Chondrocyte (in vitro differentiated cells): ENCODE data around the gene PPP1CB. TPM values are rescaled to one million over a fixed set of nuclear protein-coding genes. Genes with fewer than 3 reads are reported as not detected.
A peak's percentile ranks its signal among the peaks of the same experiment; 100 is the strongest.

Experiments
- DNase-seq: peaks from one replicate; pipeline ENCODE4 v3.0.0; 2021; ENCODE audit warnings: mixed read lengths, low spot score
- H3K27ac Mint-ChIP-seq: one replicate; pipeline ENCODE4 v1.8.0; 2021; ENCODE audit warnings: mild to moderate bottlenecking, moderate library complexity, mixed read lengths; ENCODE audit not compliant: unreplicated experiment
- H3K27me3 Mint-ChIP-seq: 2 replicates; pipeline ENCODE4 v1.8.0; 2021; ENCODE audit warnings: low read depth, mixed read lengths
- H3K36me3 Mint-ChIP-seq: 2 replicates; pipeline ENCODE4 v1.8.0; 2021; ENCODE audit warnings: low read depth, mixed read lengths
- H3K4me1 Mint-ChIP-seq: 2 replicates; pipeline ENCODE4 v1.8.0; 2021; ENCODE audit warnings: low read depth, mild to moderate bottlenecking, mixed read lengths
- H3K4me3 Mint-ChIP-seq: one replicate; pipeline ENCODE4 v1.8.0; 2021; ENCODE audit warnings: mild to moderate bottlenecking, moderate library complexity, mixed read lengths; ENCODE audit not compliant: unreplicated experiment
- H3K9me3 Mint-ChIP-seq: 2 replicates; pipeline ENCODE4 v1.8.0; 2021; ENCODE audit warnings: low read depth, mixed read lengths
- long read RNA-seq: library from polyadenylated mRNA; stranded (forward); transcript quantifications from one replicate; pipeline ENCODE4 v2.0.0, GENCODE V29; 2021
- total RNA-seq: library from RNA; stranded (reverse); gene quantifications from 3 replicates; pipeline ENCODE4 v1.2.1, GENCODE V29; 2021
- TF ChIP-seq, protein P1 (sequence below): fragments of 200-600 bp; sonication (generic); IDR thresholded peaks from 2 replicates; pipeline ENCODE4 v1.5.0; 2021; ENCODE audit warnings: antibody characterized with exemption, mild to moderate bottlenecking, moderate library complexity

The PPP1CB gene
- 440 to 474 TPM (median 447 TPM) in 3 replicates for total RNA-seq
- long read RNA-seq, full-length matches to known transcripts, result 428 of 462 reads
- long read RNA-seq, partial matches to known transcripts, result 7 of 462 reads
- long read RNA-seq, other reads (novel, unspliced or antisense), result 27 of 462 reads

DNA sequence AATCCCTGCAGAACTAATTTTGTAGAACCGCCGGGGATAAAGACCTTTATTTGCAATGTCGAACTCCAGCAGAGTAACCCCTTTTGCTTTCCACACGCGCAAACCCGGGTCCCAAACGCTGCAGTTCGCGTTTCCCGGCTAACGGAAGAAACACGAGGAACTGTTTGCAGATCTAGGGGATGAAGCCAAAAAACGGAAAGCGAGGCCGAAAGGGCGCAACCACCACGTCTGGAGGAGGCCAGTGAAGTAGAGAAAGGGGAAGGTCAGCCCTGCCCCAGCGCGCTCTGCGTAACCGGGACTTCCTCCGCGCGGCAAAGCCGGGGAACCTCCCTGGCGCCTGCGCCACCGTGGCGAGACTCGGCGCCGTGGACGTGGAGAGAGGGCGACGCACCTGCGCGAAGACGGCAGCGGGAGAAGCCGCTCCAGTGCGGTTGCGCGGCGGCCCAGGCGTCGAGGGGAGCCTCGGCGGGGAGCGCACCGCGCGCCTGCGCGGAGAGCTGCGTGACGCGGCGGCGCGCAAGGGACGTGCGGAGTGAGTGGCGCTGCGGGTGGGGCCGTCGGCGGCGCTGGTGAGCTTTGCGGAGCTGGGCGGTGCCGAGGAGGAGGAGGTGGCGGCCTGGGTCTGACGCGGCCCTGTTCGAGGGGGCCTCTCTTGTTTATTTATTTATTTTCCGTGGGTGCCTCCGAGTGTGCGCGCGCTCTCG, at the start of gene PPP1CB:
TSS of gene PPP1CB (plus strand) at position 579 of the 704 bp plus-strand sequence. CDS start 295 bp downstream, outside the sequence.
- no peaks in the 10 kb centered on the region for H3K9me3 Mint-ChIP-seq
- TF ChIP-seq, protein P1, sequence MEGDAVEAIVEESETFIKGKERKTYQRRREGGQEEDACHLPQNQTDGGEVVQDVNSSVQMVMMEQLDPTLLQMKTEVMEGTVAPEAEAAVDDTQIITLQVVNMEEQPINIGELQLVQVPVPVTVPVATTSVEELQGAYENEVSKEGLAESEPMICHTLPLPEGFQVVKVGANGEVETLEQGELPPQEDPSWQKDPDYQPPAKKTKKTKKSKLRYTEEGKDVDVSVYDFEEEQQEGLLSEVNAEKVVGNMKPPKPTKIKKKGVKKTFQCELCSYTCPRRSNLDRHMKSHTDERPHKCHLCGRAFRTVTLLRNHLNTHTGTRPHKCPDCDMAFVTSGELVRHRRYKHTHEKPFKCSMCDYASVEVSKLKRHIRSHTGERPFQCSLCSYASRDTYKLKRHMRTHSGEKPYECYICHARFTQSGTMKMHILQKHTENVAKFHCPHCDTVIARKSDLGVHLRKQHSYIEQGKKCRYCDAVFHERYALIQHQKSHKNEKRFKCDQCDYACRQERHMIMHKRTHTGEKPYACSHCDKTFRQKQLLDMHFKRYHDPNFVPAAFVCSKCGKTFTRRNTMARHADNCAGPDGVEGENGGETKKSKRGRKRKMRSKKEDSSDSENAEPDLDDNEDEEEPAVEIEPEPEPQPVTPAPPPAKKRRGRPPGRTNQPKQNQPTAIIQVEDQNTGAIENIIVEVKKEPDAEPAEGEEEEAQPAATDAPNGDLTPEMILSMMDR, result peak; percentile 39
- H3K36me3 Mint-ChIP-seq, result peaks cover 10% of the 10 kb centered on the region
- H3K4me1 Mint-ChIP-seq, result peaks cover 56% of the 10 kb centered on the region
- H3K27ac Mint-ChIP-seq, result peak within 1 kb of the TSS; percentile 98
- peak; percentile 99 for DNase-seq
- H3K27me3 Mint-ChIP-seq, result no peaks in the 10 kb centered on the region
- peak within 1 kb of the TSS; percentile 90 for H3K4me3 Mint-ChIP-seq

DNA sequence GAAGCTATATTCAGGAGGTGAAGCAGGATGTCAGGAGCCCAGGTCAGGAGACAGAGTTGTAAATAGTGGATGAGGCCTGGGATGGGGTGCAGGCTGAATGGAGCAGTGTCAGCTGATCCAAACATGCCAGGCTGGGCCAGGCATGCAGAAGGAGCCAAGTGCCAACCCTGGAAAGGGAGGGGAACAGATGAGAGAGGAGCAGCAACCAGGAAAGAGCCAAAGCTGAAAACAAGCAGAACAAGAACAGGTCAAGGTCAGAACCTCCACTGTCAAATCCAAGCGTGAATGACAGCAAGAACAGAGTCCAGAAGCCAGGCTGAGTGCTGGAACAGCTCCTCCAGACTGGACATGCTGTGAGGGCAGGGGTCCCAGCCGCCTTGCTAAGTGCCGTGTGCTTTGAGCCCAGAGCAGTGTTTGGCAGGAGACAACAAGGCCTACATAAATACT, 49.2 kb upstream of the PPP1CB start:
- Mint-ChIP-seq H3K4me3 (no peak overlapping the region), H3K9me3 (peaks cover 14% of the 10 kb centered on the region), H3K4me1 (peaks cover 2% of the 10 kb centered on the region), H3K27ac (no peak overlapping the region), H3K27me3 (no peaks in the 10 kb centered on the region), H3K36me3 (peaks cover 4% of the 10 kb centered on the region)
- TF ChIP-seq, protein P1, result no peak
- no peak for DNase-seq

DNA sequence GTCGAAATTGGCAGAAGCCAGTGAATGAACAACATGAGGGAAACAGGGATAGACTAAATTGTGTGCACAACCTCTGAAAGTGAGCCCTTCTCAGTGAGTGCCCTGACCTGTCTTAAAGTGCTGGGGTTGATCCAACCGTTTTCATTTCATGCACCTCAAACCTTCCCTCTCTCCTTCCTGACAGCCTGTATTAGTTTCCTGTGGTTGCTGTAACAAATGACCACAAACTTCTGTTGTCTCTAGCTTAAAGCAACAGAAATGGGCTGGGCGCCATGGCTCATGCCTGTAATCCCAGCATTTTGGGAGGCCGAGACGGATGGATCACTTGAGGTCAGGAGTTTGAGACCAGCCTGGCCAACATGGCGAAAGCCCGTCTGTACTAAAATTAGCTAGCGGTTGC, 48.8 kb upstream of the PPP1CB start:
- Mint-ChIP-seq H3K4me1 (no peaks in the 10 kb centered on the region), H3K27me3 (no peaks in the 10 kb centered on the region), H3K4me3 (no peak overlapping the region), H3K27ac (no peak overlapping the region), H3K9me3 (peaks cover 14% of the 10 kb centered on the region), H3K36me3 (peaks cover 4% of the 10 kb centered on the region)
- DNase-seq, result no peak
- TF ChIP-seq, protein P1, result no peak

DNA sequence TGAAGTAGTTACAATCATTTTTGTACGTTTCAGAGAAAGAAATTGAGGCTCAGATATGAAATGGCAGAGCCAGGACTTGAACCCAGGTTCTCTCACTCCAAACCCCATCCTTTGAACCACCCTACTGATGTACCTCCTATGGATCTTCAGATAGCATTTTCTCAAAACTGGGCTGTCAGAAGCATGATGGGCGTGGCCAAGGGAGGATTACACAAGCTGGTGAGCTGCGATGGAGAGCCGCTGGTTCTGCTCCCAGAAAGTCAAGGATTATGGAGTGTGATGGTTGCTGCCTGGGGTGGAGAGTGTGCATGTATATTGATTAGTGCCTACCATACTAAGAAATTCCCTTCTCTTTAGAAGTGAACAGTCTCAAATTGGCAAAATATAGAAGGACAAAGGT, 47.0 kb upstream of the PPP1CB start:
- Mint-ChIP-seq H3K4me1 (peaks cover 3% of the 10 kb centered on the region), H3K27ac (no peak overlapping the region), H3K9me3 (peaks cover 14% of the 10 kb centered on the region), H3K36me3 (peaks cover 4% of the 10 kb centered on the region), H3K27me3 (no peaks in the 10 kb centered on the region), H3K4me3 (no peak overlapping the region)
- TF ChIP-seq, protein P1, result no peak
- DNase-seq, result no peak

DNA sequence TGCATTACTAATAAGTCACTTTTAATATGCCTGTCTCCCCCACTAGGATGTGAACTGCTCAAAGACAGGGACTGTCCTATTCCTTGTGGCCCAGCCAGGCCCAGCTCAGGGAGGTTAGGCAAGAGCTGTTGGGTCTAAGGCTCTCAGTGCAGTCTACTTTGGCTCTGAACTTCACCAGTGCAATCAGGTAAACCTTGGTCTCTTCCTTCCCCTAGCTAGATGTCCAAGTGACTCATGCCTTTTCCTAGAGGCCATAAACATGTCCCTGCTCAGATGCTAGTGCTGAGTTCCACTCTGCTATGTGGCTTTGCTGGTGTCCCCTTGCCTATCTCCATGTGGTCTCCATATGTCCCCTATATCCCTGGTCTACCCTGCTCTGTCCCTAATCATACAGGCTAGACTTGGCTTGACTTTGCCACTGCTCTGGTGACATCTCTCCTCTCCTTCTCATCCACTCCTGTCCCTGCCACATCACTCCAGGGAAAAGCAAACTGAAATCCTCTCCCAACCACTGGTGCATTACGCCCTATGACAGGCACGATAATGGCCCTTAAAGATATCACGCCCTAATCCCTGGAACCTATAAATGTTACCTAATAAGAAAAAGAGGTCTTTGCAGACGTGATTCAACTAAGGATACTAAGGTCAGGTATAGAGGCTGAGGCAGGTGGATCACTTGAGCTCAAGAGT, 45.7 kb upstream of the PPP1CB start:
- H3K4me1 Mint-ChIP-seq, result peaks cover 3% of the 10 kb centered on the region
- H3K27me3 Mint-ChIP-seq, result no peaks in the 10 kb centered on the region
- H3K36me3 Mint-ChIP-seq, result peaks cover 4% of the 10 kb centered on the region
- no peak overlapping the region for H3K4me3 Mint-ChIP-seq
- H3K9me3 Mint-ChIP-seq, result peaks cover 14% of the 10 kb centered on the region
- DNase-seq, result no peak
- H3K27ac Mint-ChIP-seq, result no peak overlapping the region
- TF ChIP-seq, protein P1, result no peak
